ENCODE results near the gene AHDC1.

Gene AHDC1

DNA sequence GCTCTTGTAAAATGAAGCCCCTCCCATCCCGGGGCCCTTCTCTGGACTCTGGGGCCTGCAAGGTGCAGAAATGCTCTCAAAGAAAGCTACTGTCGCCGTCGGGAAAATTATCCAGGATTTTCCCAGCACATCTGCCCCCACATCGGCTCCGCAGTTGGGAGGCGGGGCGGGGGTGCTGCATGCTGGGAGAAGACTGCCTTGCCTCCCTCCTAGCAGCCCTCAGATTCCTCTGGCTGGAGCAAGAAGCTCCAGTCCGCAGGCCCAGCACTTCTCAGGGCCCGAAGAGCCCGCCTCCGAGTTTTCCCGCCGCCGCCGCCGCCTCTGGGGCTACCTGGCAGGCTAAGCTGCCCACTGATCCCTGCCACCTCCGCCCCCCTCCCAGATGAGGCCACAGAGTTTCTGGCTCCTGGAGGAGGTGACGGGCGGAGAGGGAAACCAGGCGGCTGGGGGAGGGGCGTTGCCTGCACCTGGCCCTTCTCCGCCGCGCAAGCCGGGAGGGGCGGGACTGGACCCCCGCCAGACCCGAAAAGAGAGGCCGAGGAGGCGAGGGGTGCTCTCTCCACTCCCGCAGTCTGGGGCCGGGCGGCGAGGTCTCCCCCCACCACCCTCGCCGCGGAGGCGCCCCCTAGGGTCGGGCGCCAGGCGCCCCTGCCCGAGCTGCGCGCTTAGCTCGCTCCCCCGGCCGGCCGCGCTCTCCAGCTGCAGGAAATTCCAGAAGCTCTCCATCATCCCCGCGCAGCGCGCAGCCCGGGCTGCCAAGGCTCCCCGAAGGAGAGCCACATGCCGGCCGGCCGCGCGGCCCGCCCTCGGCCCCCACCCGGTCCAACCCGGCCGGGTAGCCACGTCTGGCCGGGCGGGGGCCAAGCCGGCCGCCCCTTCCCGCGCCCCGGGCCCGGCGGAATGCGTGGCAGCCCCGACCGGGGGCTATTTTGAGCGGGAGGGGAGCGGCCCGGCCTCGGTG, 28.8 kb downstream of the AHDC1 start:
- no peak for DNase-seq (ENCODE audit: low read depth)

DNA sequence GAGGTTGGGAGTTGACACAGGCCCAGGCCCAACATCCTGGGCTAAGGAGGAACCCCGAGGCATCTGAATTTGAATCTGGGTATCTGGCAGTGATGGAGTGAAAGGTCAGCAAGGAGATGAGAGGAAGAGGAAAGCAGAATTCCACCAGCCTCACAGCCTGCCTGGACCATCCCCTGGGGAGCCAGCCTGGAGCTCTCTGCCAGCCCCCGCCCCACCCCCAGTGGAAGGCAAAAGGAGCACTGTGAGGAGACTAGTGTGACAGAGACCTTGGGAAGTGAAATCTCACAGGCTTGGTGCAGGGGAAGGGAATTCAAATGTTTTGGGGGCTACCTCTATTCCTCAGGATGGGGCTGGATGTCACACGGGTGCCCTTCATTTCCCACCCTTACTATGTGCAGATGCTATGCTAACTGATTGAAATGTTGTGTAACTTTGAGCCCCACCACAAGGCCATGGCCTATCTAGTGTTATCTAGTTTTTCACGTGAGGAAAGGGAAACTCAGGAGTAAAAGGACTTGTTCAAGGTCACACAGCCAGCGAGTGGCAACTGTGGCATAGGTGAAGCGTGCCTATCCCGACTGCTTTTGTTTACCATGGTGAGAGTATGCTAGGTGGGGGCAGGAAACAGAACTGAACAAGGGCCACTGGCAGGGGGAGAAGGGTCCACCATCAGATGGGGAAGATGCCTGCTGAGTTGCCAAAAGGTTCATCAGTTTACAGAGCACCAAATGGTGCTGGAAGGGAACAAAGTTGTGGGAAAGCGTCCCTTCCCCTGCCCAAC, 29.8 kb downstream of the AHDC1 start:
- DNase-seq (ENCODE audit: low read depth), result no peak

- no peak for DNase-seq (ENCODE audit: low read depth)
Observed at GRCh38 chr1:27572679-27573426, 31.1 kb downstream of the AHDC1 start.

DNA sequence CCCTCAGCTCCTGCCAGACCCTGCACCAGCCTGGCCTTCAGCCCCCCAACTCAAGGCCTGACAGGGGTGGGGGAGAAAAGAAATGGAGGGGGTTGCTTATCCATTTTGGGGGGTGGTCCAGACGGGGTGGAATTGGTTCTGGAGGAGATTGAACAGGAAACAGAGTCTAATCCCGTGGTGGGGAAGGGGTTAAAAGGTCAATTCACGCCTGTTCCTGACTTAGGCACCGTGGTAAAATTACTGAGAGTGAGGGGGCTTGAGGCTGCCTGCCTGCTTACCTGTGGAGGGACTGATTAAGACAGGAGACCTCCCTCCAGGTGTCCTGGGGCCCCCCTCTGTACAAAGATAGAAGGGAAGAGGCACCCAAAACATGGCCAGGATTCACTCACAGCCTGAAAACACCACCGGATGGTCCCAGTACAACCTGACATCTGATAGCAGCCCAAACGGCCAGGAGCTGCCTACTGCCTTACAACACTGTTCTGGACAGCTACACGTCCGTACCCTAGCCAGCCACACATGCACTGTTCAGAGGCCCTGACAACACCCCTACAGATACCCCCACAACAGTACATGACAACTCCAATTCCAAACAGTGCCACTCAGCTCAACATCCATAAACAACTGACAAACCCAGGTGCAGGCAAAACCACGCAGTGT, 31.8 kb downstream of the AHDC1 start:
- no peak for DNase-seq (ENCODE audit: low read depth)

- no peak for DNase-seq (ENCODE audit: low read depth)
Observed at GRCh38 chr1:27571439-27572018, 32.4 kb downstream of the AHDC1 start.

- no peak for DNase-seq (ENCODE audit: low read depth)
Observed at GRCh38 chr1:27570784-27571183, 33.2 kb downstream of the AHDC1 start.

- DNase-seq (ENCODE audit: low read depth), result no peak
Observed at GRCh38 chr1:27570356-27570755, 33.6 kb downstream of the AHDC1 start.

GRCh38 chr1:27569506-27570291, 34.2 kb downstream of the AHDC1 start:
- DNase-seq (ENCODE audit: low read depth), result no peak

DNA sequence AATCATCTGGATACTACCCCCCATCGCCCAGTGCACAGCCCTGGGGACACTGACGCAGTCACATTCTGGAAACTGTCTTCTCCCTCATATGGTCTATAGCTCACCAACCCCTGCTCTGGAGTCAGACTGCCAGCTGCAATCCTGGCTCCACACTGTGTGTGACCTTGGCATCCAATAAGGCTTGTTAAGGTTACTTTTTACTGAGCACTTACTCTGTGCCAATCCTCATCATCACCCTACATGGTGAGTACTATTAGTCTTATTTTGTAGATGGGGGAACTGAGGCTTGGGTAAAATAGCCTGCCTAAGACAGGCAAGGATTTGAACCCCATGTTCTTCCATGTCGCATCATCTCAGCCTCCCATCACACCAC, 34.9 kb downstream of the AHDC1 start:
- no peak for DNase-seq (ENCODE audit: low read depth)

DNA sequence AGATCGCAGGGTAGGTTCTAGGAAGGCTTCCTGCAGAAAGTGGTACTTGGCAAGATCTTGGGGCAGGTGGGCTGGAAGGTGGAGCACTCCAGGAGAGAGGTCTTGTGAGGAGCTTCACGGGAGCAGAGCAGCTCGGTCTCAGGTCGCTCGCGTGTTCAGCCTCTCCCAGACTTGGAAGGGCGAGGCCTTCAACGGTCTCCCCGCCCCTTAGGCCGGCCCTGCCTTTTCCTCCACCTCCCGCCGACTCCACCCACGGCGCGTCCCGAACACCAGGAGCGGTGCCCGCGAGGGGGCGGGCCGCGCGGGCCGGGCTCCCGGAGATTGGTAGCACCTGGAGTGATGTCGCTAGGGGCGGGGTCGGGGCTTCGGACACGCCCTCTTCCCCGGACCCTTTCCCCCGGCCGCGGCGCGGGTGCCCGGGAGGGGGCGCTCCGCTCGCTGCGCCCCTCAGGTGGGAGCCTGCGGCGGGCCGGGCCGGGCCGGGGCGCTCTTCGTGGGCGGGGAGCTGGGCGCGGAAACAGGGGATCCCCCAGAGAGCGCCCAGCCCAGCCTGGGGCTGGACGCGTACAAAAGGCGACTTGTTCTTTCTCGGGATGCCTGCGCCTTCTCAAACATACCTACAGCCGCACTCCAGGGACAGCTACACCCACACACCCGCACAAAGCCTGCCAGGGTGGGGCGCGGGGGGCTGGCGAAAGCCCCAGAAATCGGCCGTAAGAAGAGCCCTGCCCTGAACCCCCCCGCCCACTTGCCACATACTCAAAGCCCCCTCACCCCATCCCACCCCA, 35.5 kb downstream of the AHDC1 start:
- DNase-seq (ENCODE audit: low read depth), result no peak

- DNase-seq (ENCODE audit: low read depth), result no peak
Observed at GRCh38 chr1:27567971-27568299, 36.0 kb downstream of the AHDC1 start.

- no peak for DNase-seq (ENCODE audit: low read depth)
Observed at GRCh38 chr1:27567146-27567526, 36.8 kb downstream of the AHDC1 start.

- no peak for DNase-seq (ENCODE audit: low read depth)
Observed at GRCh38 chr1:27566462-27567145, 37.3 kb downstream of the AHDC1 start.

- DNase-seq (ENCODE audit: low read depth), result no peak
Observed at GRCh38 chr1:27564710-27565649, 39.0 kb downstream of the AHDC1 start.

DNA sequence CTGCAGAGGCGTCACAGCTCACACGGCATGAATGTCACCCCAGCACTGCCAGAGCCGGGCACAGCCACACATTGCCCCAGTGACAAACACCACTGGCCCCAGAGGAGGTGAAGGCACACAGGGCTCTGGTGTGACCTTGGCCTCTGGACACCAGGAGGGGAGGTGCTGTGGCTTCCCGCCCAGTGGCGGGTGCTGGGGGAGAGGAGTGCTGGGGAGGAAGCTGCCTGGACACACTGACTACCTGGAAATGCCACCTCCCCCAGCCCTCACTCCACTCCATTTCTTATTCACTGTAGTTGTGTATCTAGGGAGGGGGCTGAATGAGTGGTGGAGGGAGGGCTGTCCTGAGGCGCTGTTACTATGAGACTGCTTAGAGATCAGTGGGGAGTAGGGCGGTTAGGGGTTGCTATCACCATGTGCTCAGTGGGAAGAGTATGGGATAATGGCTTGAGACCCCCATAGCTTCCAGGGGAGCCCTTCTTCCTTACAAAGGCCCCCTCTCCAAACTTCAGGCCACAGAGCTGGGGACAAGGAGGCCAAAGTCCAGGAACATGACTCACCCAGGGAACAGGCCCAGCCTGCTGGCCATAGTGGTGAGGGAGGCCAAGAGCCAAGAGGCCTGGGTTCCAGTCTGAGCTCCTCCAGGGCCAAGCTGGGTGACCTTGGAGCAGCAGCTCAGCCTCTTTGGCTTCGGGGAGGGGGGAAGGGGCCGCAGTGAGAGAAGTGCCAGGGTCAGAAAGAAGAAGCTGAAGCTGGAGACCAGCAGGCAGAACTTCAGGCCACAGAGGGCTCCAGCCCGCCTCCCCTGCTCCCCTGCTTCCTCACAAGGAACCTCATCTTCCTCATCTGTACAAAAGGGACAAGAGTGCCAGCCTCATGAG, 40.1 kb downstream of the AHDC1 start:
- no peak for DNase-seq (ENCODE audit: low read depth)

- no peak for DNase-seq (ENCODE audit: low read depth)
Observed at GRCh38 chr1:27563341-27563590, 40.7 kb downstream of the AHDC1 start.

DNA sequence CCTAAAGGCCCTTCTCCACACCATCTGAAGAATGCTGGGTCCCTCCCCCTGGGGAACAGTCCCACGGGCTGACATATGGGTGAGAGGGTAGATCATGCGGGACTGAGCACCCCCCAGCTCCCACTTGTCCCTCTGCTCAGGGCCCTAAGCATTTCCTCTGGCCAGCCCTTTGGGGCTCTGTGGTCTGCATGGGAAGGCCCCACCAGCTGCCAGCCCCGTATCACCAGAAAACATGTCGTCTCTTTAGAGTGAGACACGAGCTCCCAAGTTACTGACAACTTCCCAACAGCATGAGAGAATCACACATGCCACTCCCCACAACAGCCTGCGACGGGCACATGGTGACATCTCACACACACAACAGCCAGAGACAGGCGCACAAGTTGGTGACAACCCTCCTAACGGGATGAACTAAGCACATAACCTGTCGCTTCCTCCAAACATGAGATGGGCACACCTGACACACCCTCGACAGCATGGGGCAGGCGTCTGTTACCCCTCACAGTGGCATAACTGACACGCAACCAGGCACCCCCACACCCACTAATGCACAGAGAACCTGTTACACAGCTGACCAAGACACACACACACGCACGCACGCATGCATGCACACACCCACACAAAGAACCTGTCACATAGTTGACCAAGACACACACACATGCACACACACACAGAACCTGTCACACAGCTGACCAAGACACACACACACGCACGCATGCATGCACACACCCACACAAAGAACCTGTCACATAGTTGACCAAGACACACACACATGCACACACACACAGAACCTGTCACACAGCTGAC, 41.2 kb downstream of the AHDC1 start:
- DNase-seq (ENCODE audit: low read depth), result no peak

Data from HS-27A (cell line).